GM18507 (cell line): ENCODE results near the gene NCK2.
"Not testable (repeated sequence)": the region's sequence is repeated elsewhere in the genome, so short reads cannot be mapped to it uniquely, and the experiment has no call there.

Source experiments
- DNase-seq: peaks from one replicate; pipeline ENCODE4 v3.0.0; 2011; ENCODE audit warnings: low read depth; ENCODE audit not compliant: insufficient read length; ENCODE audit errors: extremely low spot score
- FAIRE-seq: peaks from 2 replicates; lab custom pipeline; 2011; peaks lifted over from hg19 to GRCh38; lab: Jason Lieb, UNC

Gene NCK2

GRCh38 chr2:105895990-105896764, 151.5 kb downstream of the NCK2 start:
- no peak for FAIRE-seq
- no peak for DNase-seq

- no peak for FAIRE-seq
Measured at GRCh38 chr2:105896765-105897163, 152.1 kb downstream of the NCK2 start.

GRCh38 chr2:105897694-105898093, 153.0 kb downstream of the NCK2 start:
- peak; percentile 69 for FAIRE-seq
- not testable (repeated sequence) for DNase-seq

More at GRCh38 chr2:105896765-105897163, 152.1 kb downstream of the NCK2 start:
- no peak for DNase-seq

GRCh38 chr2:105903051-105903674, 158.5 kb downstream of the NCK2 start:
- FAIRE-seq = peak; percentile 9
- no peak for DNase-seq

GRCh38 chr2:105904938-105905337, 160.2 kb downstream of the NCK2 start:
- FAIRE-seq = peak; percentile 77
- DNase-seq = peak; percentile 48

GRCh38 chr2:105906481-105906880, 161.8 kb downstream of the NCK2 start:
- DNase-seq = no peak
- FAIRE-seq = peak; percentile 26

GRCh38 chr2:105907184-105907583, 162.5 kb downstream of the NCK2 start:
- DNase-seq (no peak), FAIRE-seq (no peak)

GRCh38 chr2:105909215-105909614, 164.5 kb downstream of the NCK2 start:
- DNase-seq = no peak
- FAIRE-seq = no peak

- FAIRE-seq (no peak), DNase-seq (no peak)
Measured at GRCh38 chr2:105910497-105911238, 166.0 kb downstream of the NCK2 start.

GRCh38 chr2:105911425-105911824, 166.7 kb downstream of the NCK2 start:
- FAIRE-seq = no peak

GRCh38 chr2:105912081-105912480, 167.4 kb downstream of the NCK2 start:
- DNase-seq (no peak), FAIRE-seq (no peak)

More at GRCh38 chr2:105911425-105911824, 166.7 kb downstream of the NCK2 start:
- DNase-seq = no peak

GRCh38 chr2:105915005-105915558, 170.4 kb downstream of the NCK2 start:
- DNase-seq = no peak
- FAIRE-seq = peak; percentile 68

GRCh38 chr2:105917226-105917625, 172.5 kb downstream of the NCK2 start:
- FAIRE-seq (no peak), DNase-seq (no peak)

GRCh38 chr2:105917688-105918087, 173.0 kb downstream of the NCK2 start:
- DNase-seq (no peak), FAIRE-seq (no peak)

GRCh38 chr2:105919191-105919811, 174.6 kb downstream of the NCK2 start:
- FAIRE-seq (no peak), DNase-seq (no peak)

GRCh38 chr2:105919826-105920225, 175.1 kb downstream of the NCK2 start:
- no peak for FAIRE-seq

GRCh38 chr2:105924271-105924670, 179.6 kb downstream of the NCK2 start:
- DNase-seq (no peak), FAIRE-seq (no peak)

More at GRCh38 chr2:105919826-105920225, 175.1 kb downstream of the NCK2 start:
- DNase-seq = no peak

GRCh38 chr2:105924932-105925331, 180.2 kb downstream of the NCK2 start:
- DNase-seq = no peak
- FAIRE-seq = no peak

GRCh38 chr2:105925390-105925789, 180.7 kb downstream of the NCK2 start:
- no peak for FAIRE-seq
- no peak for DNase-seq
